Measurements from ENCODE around the gene TRIO. TPM values are rescaled to one million over a fixed set of nuclear protein-coding genes. Genes with fewer than 3 reads are reported as not detected.

The TRIO gene
- total and polyA plus RNA-seq, 2 of the 8 experiments (the other 6 are each of a cell fraction or from before 2014, with no cell fraction given): 35.1 to 69.1 TPM

DNA sequence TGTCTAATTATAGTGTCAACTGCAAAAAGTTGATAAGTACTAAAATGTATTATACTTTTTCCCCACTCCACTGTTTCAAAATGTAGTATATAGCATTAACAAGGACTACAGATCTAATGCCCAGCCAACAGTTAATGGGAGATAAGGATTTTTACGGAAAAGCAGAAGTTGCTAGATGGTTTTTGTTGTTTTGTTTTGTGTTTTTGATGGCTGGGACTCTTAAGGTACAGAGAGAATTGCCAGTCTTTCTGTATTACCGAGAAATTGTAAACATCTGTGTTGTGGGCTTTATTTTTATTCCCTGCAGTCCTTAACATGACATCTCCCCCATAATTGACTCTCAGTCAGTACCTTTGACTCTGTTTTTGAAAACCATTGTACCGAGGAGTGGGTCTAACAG, 44.0 kb downstream of the TRIO start:
- Histone ChIP-seq H3K9ac (replicated peaks in 1 of 4; ENCODE audit: extremely low read depth in 1 of 4, low read depth in 3 of 4, low read length in 3 of 4) (no peak overlapping the region), H2AFZ (ENCODE audit: low read length) (no peak overlapping the region), H4K20me1 (replicated peaks in 1 of 2; ENCODE audit: control insufficient read depth in 1 of 2, insufficient read depth in 2 of 2, low read length in 2 of 2) (peaks cover 13 to 28% of the 10 kb centered on the region in 2 experiments), H3K4ac (replicated peaks; ENCODE audit: insufficient read length, low read depth, low read length) (no peak overlapping the region), H3K4me2 (ENCODE audit: insufficient read depth in 1 of 2, low read depth in 2 of 2, low read length in 2 of 2) (no peak overlapping the region), H3K18ac (ENCODE audit: extremely low read depth, low read length) (no peak overlapping the region), H2BK120ac (replicated peaks; ENCODE audit: low read depth, low read length) (no peak overlapping the region), H3K56ac (replicated peaks; ENCODE audit: insufficient read length, low read depth, low read length) (no peak overlapping the region), H3K9me3 (ENCODE audit: insufficient read depth in 2 of 2, low read depth in 1 of 2, low read length in 1 of 2) (no peaks in the 10 kb centered on the region), H2BK15ac (ENCODE audit: low read length) (no peak overlapping the region), H3K36me3 (ENCODE audit: control insufficient read depth in 2 of 4, insufficient read depth in 4 of 4, low read length in 3 of 4) (no peaks in the 10 kb centered on the region), H2BK20ac (ENCODE audit: low read length) (no peak overlapping the region), H3K23ac (ENCODE audit: insufficient read length) (no peak overlapping the region), H3K27me3 (replicated peaks in 1 of 4; ENCODE audit: control insufficient read depth in 3 of 4, extremely low read depth in 1 of 4, insufficient read depth in 3 of 4, low read length in 3 of 4) (no peaks in the 10 kb centered on the region), H3K4me1 (replicated peaks in 1 of 4; ENCODE audit: control insufficient read depth in 3 of 4, insufficient read depth in 4 of 4, low read length in 3 of 4) (peaks cover 5 to 15% (median 7%) of the 10 kb centered on the region in 4 experiments; a peak in 6 of 7 replicates), H3K79me1 (ENCODE audit: low read depth, low read length) (peaks cover 4% of the 10 kb centered on the region), H3K14ac (ENCODE audit: insufficient read length) (no peak overlapping the region), H4K91ac (replicated peaks; ENCODE audit: insufficient read length, low read length) (no peak overlapping the region), H3K4me3 (ENCODE audit: extremely low read depth in 1 of 4, insufficient read depth in 2 of 4, low read depth in 3 of 4, low read length in 4 of 4) (no peak overlapping the region), H3K79me2 (ENCODE audit: control insufficient read depth in 1 of 2, insufficient read depth in 2 of 2, low read length in 2 of 2) (peaks cover 3 to 98% of the 10 kb centered on the region in 2 experiments; a peak in 3 of 4 replicates), H2BK5ac (ENCODE audit: low read depth, low read length) (no peak overlapping the region), H4K8ac (ENCODE audit: extremely low read depth, insufficient read depth, low read length) (no peak overlapping the region), H4K5ac (ENCODE audit: insufficient read length, low read depth, low read length) (no peak overlapping the region), H3K27ac (ENCODE audit: low read depth, low read length) (no peak overlapping the region), H2AK5ac (ENCODE audit: low read depth, low read length) (no peak overlapping the region), H2BK12ac (ENCODE audit: low read depth, low read length) (no peak overlapping the region), H3K23me2 (ENCODE audit: low read depth, low read length) (no peaks in the 10 kb centered on the region)
- FAIRE-seq (no peak), DNase-seq (ENCODE audit: low read depth in 1 of 2, low spot score in 2 of 2) (no peak)
- WGBS, 2 experiments (ENCODE audit: extremely low coverage in 1 of 2, insufficient coverage in 1 of 2, insufficient read length in 1 of 2, insufficient replicate concordance in 2 of 2, low coverage in 1 of 2, low lambda C conversion rate in 2 of 2, missing lambda C conversion rate in 1 of 2): 84% methylated on average over 3 of the region's 3 CpGs; no CpG with 5 or more reads in 1 of the 2 experiments
- CTCF ChIA-PET (ENCODE audit: partially characterized antibody): no interaction called here
- POLR2A ChIA-PET (ENCODE audit: partially characterized antibody): no interaction called here
- no peak for TF ChIP-seq CBX8 (IDR thresholded peaks at IDR 0.05; ENCODE audit: borderline replicate concordance, low read depth, low read length)
- TF ChIP-seq, protein P1, sequence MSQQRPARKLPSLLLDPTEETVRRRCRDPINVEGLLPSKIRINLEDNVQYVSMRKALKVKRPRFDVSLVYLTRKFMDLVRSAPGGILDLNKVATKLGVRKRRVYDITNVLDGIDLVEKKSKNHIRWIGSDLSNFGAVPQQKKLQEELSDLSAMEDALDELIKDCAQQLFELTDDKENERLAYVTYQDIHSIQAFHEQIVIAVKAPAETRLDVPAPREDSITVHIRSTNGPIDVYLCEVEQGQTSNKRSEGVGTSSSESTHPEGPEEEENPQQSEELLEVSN (IDR thresholded peaks at IDR 0.05): no peak
- no peak for TF ChIP-seq TBP (IDR thresholded peaks at IDR 0.05; ENCODE audit: low read depth, low read length)
- TF ChIP-seq FOSL1 (IDR thresholded peaks at IDR 0.05; ENCODE audit: insufficient read depth, low read depth, low read length): no peak
- no peak for TF ChIP-seq SRF (IDR thresholded peaks at IDR 0.05; ENCODE audit: low read depth, low read length)
- no peak for TF ChIP-seq SAP30 (IDR thresholded peaks at IDR 0.05; ENCODE audit: insufficient read depth, insufficient replicate concordance, low read length)
- TF ChIP-seq ASH2L (IDR thresholded peaks at IDR 0.05; ENCODE audit: low read length): no peak
- no peak for TF ChIP-seq CHD1 (IDR thresholded peaks at IDR 0.05; ENCODE audit: low read depth, low read length)
- TF ChIP-seq RBBP5 (IDR thresholded peaks at IDR 0.05; ENCODE audit: borderline replicate concordance, low read depth, low read length): no peak
- TF ChIP-seq SIRT6 (IDR thresholded peaks at IDR 0.05; ENCODE audit: low read length): no peak
- TF ChIP-seq, protein P2, sequence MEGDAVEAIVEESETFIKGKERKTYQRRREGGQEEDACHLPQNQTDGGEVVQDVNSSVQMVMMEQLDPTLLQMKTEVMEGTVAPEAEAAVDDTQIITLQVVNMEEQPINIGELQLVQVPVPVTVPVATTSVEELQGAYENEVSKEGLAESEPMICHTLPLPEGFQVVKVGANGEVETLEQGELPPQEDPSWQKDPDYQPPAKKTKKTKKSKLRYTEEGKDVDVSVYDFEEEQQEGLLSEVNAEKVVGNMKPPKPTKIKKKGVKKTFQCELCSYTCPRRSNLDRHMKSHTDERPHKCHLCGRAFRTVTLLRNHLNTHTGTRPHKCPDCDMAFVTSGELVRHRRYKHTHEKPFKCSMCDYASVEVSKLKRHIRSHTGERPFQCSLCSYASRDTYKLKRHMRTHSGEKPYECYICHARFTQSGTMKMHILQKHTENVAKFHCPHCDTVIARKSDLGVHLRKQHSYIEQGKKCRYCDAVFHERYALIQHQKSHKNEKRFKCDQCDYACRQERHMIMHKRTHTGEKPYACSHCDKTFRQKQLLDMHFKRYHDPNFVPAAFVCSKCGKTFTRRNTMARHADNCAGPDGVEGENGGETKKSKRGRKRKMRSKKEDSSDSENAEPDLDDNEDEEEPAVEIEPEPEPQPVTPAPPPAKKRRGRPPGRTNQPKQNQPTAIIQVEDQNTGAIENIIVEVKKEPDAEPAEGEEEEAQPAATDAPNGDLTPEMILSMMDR (IDR thresholded peaks at IDR 0.05; ENCODE audit: control extremely low read depth in 1 of 3, insufficient read depth in 1 of 3, low read depth in 1 of 3, low read length in 3 of 3): no peak
- TF ChIP-seq TCF12 (IDR thresholded peaks at IDR 0.05; ENCODE audit: low read depth, low read length): no peak
